AG20443 (cell line): ENCODE data around the gene LIN28B.

Experiments used
- DNase-seq: peaks from one replicate; pipeline ENCODE4 v3.0.0; 2012; ENCODE audit warnings: low spot score, mixed read lengths

LIN28B gene

DNA sequence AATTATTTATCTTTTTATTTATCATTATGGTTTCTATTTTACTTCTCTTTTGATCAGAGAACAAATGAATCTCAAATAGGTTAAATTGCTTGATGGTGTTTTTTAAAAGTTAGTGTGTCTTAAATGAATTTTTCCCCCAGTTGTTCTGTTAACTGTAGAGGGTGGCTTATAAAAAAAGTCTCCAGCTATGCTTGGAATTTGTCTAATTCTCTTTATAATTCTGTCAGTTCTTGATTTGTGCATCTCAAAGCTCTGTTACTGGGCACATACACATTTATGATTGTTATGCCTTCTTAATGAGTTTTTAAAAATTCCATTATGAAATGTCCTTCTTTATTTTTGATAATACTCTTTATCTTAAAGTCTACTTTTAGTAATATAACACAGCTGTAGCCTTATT is 58.0 kb downstream of the LIN28B start:
- DNase-seq: peak; percentile 8

DNA sequence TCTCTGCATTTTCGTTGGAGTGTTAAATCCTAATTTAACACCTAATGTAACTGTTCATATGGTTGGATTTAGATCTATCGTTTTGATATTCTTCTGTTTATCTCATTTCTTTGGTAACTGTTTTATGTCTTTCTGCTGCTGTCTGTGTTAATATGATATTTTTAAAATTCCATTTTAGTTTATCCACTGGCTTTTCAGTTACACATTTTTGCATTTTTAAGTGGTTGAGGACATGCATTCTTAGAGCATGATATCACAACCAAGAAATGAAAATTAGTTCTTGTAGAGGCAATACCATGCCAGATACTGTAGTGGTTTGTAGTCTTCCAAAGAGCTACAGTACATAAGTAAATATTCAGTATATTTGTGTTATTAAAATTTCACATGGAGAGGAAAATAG is 58.6 kb downstream of the LIN28B start:
- peak; percentile 55 for DNase-seq

DNA sequence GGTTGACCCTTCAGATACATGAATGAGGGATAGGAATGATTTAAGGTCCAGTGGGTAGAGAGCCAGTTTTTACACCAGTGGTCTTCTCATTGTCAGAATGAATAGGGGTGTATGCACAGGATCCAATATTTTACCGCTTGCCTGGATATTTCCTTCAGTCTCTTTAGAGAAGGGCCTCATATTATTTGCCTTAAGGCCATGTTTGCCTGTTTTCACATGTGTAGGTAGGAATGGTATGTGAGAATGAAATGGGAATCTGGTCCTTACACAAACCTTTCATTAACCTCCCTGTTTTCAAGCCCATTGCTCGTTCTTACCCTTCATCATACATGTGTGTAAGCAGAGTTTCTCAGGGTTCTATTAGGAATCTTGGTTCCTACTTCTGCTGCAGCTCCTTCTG is 62.4 kb downstream of the LIN28B start:
- DNase-seq: no peak

DNA sequence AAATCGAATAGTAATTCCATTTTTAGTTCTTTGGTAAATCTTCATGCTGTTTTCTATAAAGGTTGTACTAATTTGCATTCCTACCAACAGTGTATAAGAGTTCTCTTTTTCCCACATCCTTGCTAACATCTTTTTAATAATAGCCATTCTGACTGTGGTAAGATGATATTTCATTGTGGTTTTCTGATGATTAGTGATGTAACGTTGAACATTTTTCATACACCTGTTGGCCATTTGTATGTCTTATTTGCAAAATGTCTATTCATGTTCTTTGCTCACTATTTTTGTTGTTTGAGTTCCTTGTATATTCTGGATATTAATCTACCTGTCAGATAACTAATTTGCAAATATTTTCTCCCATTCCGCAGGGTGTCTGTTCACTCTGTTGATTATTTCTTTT is 64.5 kb downstream of the LIN28B start:
- DNase-seq: no peak

DNA sequence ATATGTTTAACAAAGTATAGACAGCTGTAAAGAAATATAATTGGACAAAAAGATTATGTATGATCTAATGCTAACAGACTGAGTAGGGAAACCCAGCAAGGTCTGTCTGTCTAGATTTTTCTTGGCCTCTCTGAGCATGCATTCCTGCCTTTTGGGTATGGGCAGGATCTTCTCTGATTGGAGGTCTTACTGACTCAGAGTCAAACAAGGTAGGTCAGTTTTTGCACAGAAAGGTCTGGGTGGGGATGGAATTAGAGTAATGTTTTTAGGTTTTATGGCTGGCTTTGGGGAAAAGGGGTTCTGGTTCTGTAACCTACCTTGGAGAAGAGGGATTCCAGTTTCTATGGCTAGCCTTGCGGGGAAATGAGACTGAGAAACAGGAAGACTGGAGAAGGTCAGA is 65.5 kb downstream of the LIN28B start:
- no peak for DNase-seq

DNA sequence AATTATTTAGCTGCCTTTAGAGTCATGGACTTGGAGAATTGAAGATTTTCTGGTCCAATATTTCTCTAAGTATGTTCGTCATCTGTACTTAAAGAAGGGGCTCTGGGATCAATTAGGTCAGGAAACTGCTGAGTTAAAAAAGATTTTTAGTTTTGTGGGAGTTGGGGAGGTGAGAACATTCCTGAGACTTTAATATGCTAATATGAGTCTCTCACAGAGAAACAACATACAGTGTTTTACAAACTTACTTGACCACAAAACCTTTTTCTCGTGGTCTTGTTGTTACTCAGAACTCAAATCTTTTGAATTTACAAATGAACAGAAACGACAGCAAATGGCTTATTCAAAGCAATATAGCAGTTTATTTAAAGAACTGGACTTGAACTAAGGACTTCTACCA is 67.9 kb downstream of the LIN28B start:
- DNase-seq: no peak

DNA sequence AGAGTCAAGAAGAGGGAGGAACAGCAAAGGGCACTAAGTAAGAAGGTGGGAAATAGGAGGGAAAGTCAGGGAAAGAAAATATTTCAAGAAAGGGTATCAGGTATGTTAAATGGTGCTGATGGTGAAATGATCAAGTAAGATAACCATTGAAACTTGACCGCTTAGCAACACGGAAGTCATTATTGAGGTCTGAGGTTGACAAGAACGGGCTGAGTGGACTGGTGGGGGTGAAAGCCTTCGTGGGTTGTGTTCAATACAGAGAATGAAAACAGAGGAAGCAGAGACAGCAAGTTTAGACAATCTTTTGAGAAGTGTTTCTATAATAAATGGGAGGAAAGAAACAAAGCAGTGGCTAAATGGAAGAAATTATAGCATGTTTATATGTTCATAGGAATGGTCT is 72.0 kb downstream of the LIN28B start:
- DNase-seq: no peak

DNA sequence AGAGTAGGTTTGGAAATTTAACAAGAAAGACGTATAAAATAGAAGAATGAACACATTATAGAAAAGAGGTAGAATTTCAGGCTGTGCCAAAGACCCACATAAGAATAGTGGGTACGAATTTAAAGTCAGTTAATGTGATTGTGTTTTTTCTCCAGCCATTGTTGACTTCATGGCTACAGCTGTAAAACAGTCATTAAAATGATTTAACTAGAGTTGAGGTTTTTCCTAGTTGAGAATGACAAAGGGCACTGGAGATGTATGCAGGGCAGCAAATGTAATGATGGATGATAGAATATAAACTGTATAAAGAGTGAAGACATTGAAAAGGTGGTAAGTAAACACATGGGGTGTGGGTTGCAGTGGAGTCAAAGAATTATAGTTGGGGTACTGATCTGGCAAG is 72.7 kb downstream of the LIN28B start:
- no peak for DNase-seq

DNA sequence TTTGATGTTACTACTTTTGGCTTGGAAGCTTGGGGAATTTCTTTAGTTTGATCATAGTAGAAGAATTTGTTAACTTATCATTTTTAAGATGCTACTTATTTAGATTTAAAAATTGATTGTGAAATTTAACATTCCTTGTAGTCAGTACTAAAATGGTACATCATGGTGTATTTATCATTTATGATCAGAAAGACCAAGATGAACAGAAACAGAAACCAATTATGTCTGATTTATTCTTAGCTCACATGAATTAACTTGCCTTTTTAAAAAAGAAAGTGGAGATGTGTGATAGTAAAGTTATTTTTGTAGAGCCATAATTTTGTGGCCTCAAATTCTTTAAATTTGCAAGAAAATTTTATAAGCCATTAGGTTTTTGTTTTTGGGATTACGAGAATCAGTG is 77.6 kb downstream of the LIN28B start:
- DNase-seq: no peak

DNA sequence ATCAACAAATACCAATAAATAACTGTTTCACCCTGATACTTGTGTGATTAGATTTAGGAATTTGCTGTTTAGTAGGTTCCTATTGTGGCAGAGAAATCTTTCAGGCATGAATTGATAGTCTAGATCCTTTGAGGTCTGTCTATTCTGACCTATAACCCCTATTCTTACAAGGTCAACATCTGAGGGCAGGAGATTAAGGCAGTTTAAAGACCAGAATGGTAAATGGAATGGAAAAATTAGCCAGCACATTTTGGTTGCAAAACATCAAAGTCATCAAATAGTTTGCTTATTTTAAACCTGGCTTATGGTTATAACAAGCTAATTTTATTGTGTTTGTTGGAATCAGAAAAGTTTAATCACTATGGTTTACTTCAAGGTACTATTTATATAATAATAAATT is 78.4 kb downstream of the LIN28B start:
- no peak for DNase-seq

DNA sequence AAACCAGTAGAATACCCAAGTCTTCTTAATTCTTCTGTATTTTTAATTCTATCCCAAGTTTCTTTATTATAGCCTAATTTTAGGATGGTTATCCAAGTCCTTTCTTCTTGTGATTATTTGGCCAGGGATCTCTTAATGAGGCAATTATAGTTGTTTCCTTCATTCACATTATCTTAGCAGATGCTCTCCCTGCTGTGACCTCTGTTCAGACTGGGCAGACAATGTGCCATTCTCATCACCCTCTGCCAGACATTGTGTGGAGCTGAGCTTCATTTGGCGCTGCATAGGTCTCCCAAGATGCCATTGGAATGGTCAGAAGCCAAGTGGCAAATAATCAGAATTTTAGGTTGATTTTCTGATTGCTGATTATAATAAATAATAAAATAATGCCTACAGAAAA is 79.4 kb downstream of the LIN28B start:
- no peak for DNase-seq

DNA sequence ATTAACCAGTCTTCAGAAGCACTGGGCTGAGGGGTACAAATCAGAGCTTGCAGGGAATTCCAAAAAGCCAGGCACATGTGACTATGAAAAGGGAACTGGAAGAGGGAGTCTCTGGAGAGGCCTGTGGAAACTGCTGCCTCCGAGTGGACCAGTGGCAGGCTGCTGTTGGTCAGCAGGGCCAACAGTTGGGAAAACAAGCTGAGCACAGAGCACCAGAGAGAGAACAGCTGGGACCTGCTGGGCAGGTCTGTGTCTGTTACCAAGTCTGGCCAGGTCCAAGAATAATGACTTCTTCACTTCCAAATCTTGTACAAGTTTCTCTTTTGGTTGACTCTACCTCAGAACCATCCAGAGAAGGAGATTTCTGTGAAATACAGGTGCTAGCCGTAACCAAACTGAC is 81.4 kb downstream of the LIN28B start:
- DNase-seq: no peak

DNA sequence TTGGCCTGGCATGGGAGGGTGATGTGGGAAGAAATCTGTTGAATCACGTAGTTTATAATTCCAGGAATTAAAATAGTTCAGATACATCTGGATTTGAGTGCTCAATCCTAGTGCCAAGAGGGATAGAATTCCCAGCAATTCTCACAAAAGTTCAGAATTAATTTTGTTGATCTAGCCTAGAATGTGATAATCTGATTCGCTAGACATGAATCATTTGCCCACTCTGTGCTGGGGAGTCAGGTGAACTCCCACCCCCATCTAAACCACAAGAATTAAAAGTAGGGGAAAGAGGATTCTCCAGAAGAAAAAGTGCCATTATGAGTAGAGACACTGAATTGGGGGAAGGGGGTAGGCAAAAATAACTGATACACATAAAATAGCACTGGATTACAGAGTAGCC is 85.0 kb downstream of the LIN28B start:
- no peak for DNase-seq

DNA sequence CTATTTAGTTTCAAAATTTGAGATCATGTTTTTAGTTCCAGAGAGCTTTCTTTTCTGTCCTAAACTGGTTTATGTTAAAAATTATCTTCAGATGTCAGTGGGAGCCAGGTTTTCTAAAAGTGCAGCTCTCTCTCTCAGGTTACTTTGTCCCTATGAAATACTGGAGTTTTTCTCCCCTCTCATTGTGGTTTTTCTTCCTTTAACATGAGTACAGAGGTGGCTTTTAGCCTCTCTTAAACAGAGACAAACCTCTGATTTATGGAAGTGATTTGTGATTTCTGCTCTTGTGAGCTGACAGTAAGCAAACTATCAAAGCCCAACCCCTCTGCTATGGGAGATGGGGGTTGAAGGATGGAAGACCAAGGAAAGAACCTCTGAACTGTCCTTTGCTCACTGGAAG is 85.7 kb downstream of the LIN28B start:
- no peak for DNase-seq

DNA sequence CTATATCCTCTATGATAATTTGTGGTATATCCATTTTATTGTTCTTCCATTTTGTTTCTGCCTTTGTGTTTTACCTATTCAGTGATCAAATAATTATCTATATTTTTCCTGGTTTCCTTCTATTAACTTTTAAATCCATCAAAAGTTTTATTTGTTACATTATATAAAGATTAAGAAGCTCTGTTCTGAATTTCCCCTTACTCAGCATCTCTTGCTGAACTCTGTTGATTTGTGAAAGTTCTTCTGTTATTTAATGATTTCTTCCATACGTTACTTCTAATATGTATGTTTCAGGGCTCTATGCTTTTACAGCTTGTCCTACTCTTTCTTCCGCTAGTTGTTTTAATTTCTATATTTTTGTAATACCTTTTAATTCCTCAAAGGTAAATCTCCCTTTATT is 87.1 kb downstream of the LIN28B start:
- no peak for DNase-seq

DNA sequence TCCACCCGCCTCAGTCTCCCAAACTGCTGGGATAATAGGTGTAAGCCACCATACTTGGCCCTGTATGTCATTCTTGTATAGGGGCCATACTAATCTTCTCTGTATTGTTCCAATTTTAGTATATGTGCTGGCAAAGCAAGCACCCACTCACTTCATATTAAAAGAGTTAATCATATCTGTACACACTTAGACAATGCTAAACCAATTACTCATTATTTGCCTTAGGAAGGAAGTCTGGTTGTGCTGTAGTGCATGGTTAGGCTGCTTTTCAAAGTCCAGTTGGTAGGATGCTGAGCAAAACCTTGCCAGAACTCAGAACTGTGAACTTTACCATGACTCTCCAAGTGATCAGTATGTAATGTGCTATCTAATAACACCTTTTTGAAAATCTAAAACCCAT is 88.6 kb downstream of the LIN28B start:
- no peak for DNase-seq

DNA sequence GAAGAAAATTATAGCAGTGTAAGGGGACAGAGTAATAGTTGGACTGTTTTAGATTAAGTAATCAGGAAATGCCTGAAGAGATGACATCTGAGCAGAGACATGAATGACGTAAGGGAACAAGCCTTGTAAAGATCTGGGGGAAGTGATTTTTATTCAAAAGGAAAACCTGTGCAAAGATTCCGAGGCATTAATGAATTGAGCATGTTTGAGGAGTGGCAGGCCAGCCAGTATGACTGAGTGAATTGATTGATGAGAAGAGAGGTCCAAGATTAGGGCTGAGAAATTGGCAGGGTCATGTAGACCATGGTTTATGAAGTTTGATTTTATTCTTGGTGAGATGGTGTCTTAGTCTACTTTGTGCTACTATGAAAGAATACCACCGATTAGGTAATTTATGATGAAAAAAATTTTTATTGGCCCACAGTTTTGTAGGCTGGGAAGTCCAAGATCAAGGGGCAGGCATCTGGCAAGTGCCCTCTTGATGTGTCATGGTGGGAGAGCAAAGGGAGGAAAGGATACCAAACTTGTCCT is 95.1 kb downstream of the LIN28B start:
- no peak for DNase-seq

DNA sequence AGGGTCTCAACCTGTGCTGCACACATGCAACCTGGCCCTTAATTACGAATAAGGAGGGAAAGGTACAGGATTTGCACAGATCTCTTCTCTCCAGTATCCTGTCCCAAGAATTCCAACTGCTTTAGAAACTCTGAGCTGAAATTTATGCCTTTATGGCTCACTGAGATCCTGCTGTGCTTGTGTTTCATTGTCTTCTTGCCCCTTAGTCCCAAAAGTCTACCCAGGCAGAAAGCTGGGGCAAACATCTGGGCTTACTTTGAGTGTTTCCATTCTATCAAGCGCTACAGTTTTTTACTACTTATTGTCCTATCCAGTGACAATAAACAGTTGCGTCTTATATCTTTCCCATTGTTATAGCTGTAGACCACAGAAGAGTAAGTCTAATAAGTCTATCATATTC is 99.7 kb downstream of the LIN28B start:
- DNase-seq: no peak

DNA sequence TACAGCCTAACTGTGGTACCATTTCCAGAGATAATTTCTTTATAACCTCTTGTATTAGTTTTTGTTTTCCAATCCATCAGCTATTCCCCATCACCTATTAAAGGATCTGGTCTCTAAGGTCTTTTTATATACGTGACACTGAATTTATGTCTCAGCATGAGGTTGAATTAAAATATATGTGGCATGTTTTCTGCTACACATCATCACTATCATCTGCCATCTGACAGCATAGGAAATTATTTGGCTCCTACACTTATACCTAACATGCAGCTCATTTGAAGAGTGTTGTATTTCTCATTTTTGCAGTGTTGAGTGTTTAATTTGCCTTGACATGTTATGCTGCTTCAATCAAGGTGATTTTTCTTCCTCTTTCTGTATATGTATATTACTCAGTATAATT is 100.3 kb downstream of the LIN28B start:
- DNase-seq: no peak

DNA sequence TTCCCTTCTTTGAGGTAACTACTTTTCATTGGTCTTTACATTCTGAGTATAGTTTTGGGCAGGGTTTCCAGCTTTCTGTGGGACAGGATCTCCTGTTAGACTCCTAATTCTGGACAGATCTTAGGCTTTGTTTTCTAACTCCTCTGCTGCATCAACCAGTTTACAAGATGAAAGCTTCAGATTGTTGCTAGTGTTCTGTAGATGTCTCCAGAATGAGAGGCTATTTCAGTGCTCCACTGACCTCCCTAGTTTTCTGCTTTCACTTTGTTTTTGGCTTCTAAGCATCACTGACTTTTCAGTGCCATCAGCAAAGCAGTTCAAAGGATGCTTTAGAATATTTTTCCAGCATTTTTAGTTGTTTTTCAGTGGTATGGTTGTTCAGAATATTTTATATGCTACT is 101.4 kb downstream of the LIN28B start:
- DNase-seq: no peak

DNA sequence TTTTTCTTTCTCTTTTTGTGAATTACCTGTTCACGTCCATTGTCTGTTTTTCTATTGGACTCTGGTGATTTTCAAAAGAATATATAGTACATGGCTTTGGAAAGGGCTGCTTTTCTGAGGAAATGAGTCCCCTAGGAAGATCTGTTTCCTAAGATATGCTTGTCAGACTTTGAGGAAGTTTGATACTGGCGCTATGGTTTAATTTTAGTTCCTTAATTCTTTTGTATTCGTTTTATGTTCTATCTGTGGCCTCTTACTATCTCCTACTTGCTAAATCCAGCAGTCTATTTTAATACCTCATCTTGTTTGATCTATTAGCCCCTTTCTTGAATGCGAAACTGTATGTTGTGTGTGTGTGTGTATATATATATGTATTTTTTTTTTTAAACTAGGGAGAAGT is 101.9 kb downstream of the LIN28B start:
- no peak for DNase-seq

DNA sequence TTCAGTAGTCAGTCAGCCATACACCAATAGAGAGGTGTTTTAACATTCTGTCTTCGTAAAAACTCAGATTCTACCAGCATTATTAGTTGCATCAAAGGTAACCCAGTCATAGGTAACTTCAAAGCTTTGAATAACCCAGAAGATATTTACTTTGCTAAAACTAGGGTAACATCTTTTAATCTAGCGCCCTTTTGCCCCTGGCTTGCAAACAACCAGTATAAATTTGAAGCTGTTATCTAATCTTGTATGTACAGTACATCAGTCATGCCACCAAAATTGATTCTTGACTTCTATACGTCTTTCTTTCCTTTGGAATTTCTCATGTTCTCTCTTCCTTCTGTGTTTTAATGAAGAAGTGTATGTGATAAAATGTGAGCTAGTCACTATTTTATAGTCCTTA is 109.3 kb downstream of the LIN28B start:
- DNase-seq: no peak

DNA sequence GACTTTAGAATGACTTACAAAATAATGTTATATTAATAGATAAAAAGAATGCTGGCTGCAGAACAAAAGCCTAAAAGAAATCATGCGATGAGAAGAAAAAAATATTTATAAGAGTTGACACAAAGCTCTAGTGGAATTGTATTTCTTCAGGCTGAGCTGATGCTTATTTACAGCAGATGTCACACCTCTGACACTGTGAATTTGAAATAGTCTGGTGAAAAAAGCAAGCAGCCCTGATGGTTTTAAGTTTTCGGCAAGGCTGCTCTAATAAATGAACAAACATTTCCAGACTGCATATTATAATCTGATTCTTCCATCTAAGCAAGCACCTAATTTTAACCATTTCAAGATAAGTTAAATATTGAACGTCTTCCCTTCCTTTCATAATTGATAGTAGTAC is 109.9 kb downstream of the LIN28B start:
- no peak for DNase-seq

DNA sequence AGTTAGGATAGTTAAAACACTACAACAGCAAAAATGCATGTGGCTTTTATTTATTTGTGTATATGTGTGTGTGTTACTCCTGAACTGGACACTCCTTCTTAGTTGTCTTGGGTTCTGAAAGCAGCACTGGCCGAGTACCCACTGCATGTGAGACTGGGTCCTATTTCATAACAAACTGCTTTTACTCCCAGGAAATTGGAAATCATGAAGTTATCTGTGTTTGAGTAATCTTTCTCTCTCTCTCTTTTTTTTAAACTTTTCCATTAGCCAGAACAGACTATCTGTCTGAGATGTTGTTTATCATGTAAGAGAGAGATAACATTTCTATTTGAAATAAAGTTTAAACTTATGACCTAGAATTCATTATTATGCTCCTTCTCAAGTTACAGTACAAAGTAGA is 110.4 kb downstream of the LIN28B start:
- no peak for DNase-seq

DNA sequence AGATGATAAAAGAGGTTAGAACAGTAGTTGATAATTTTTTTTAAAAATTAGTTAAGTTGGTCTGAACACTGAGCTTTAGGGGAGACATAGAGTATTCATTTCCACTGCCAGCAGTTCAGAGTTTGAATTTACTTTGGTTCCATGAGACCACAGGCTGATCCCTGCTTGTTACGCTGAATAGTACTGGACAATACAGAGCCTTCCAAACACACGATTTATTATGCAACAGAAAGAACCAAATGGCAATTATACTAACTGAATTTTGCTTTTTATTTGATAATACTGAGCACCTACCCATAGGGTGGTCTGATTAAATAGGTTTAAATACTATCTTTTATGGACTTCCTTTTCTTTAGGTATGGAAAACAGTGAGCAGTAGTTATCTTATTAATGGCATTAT is 111.5 kb downstream of the LIN28B start:
- no peak for DNase-seq
